Fibroblast of lung (primary cell): ENCODE results near the gene HOXA9. TPM values are rescaled to one million over a fixed set of nuclear protein-coding genes. Genes with fewer than 3 reads are reported as not detected.

Experiments
- DNase-seq, 2 donors: peaks; one replicate each; pipeline versions ENCODE4 v3.0.0 to v3.0.0-alpha.2; 2010; ENCODE audit warnings: low read depth in 2 of 2
- H2AFZ ChIP-seq: 2 replicates; pipeline ENCODE4 v1.5.1; 2012; ENCODE audit warnings: low read length, control low read depth, inconsistent platforms
- H3K27ac ChIP-seq: 2 replicates; pipeline ENCODE4 v1.5.1; 2011; ENCODE audit warnings: low read length, control low read depth; ENCODE audit not compliant: insufficient read depth
- H3K27me3 ChIP-seq: 2 replicates; pipeline ENCODE4 v1.5.1; 2011; ENCODE audit warnings: mild to moderate bottlenecking, low read length; ENCODE audit not compliant: control insufficient read depth, insufficient read depth
- H3K36me3 ChIP-seq: 2 replicates; pipeline ENCODE4 v1.5.1; 2011; ENCODE audit warnings: low read length; ENCODE audit not compliant: control insufficient read depth, insufficient read depth
- H3K4me1 ChIP-seq: 2 replicates; pipeline ENCODE4 v1.5.1; 2011; ENCODE audit warnings: low read length; ENCODE audit not compliant: control insufficient read depth, insufficient read depth; ENCODE audit errors: extremely low read depth
- H3K4me2 ChIP-seq: 2 replicates; pipeline ENCODE4 v1.5.1; 2011; ENCODE audit warnings: low read length, control low read depth; ENCODE audit not compliant: insufficient read depth; ENCODE audit errors: extremely low read depth
- H3K4me3 ChIP-seq, 4 experiments: fragments of 200-600 bp in 1 of 4; sonication (generic) in 1 of 4; replicated peaks in 1 of 4; 2 replicates each; pipeline ENCODE4 v1.5.1; 2011 to 2016; ENCODE audit warnings: low read length in 4 of 4, low read depth in 3 of 4, mild to moderate bottlenecking in 3 of 4, control low read depth in 2 of 4, inconsistent platforms in 1 of 4, mixed read lengths in 1 of 4; ENCODE audit not compliant: insufficient read depth in 1 of 4; ENCODE audit errors: control extremely low read depth in 1 of 4
- H3K79me2 ChIP-seq: 2 replicates; pipeline ENCODE4 v1.5.1; 2012; ENCODE audit warnings: mild to moderate bottlenecking, low read length, inconsistent platforms; ENCODE audit not compliant: control insufficient read depth, insufficient read depth
- H3K9ac ChIP-seq: 2 replicates; pipeline ENCODE4 v1.5.1; 2011; ENCODE audit warnings: mild to moderate bottlenecking, low read length, control low read depth; ENCODE audit not compliant: insufficient read depth
- H3K9me3 ChIP-seq: 2 replicates; pipeline ENCODE4 v1.5.1; 2012; ENCODE audit warnings: low read depth, low read length; ENCODE audit not compliant: control insufficient read depth, insufficient read depth
- H4K20me1 ChIP-seq: 2 replicates; pipeline ENCODE4 v1.5.1; 2011; ENCODE audit warnings: low read length; ENCODE audit not compliant: control insufficient read depth, insufficient read depth; ENCODE audit errors: extremely low read depth
- EZH2 ChIP-seq: IDR thresholded peaks from 2 replicates; pipeline ENCODE4 v1.5.1; 2012; ENCODE audit warnings: low read length, control low read depth, mild to moderate bottlenecking; ENCODE audit errors: missing control alignments
- polyA plus RNA-seq, 2 donors: library from polyadenylated mRNA; depleted of rRNA in 1 of 2; stranded (reverse) in 1 of 2; unstranded in 1 of 2; fragments of >200 nt; gene quantifications; 2 replicates each; pipeline ENCODE4 v1.2.1, GENCODE V29; 2011 to 2012; ENCODE audit warnings: missing spikeins in 1 of 2
- total RNA-seq: library from RNA; depleted of rRNA; stranded (reverse); fragments of >200 nt; gene quantifications from 2 replicates; pipeline ENCODE4 v1.2.1, GENCODE V29; 2014
- TF ChIP-seq, protein P1 (sequence below), 2 donors: IDR thresholded peaks in 1 of 2; conservative IDR thresholded peaks in 1 of 2; 1 replicate in 1 of 2; 2 replicates in 1 of 2; pipeline ENCODE4 v1.5.1; 2011 to 2012; ENCODE audit warnings: low read length in 2 of 2, control low read depth in 1 of 2, inconsistent platforms in 1 of 2, low read depth in 1 of 2, mild to moderate bottlenecking in 1 of 2

HOXA9 gene
- total and polyA plus RNA-seq, 2 donors (not counting 1 experiment from before 2014, with no cell fraction given), result 0.08 TPM; not detected in 1

- Histone ChIP-seq H3K79me2 (peaks cover 65% of the 10 kb centered on the region), H3K27ac (peak overlapping the region; percentile 88), H3K4me3 (peak overlapping the region; percentile 52 to 92 (median 68)), H3K4me2 (peak overlapping the region; percentile 98), H3K27me3 (no peaks in the 10 kb centered on the region), H2AFZ (no peak overlapping the region), H3K9me3 (no peaks in the 10 kb centered on the region), H3K9ac (no peak overlapping the region), H4K20me1 (no peaks in the 10 kb centered on the region), H3K36me3 (no peaks in the 10 kb centered on the region), H3K4me1 (peaks cover 27% of the 10 kb centered on the region)
- TF ChIP-seq, protein P1, sequence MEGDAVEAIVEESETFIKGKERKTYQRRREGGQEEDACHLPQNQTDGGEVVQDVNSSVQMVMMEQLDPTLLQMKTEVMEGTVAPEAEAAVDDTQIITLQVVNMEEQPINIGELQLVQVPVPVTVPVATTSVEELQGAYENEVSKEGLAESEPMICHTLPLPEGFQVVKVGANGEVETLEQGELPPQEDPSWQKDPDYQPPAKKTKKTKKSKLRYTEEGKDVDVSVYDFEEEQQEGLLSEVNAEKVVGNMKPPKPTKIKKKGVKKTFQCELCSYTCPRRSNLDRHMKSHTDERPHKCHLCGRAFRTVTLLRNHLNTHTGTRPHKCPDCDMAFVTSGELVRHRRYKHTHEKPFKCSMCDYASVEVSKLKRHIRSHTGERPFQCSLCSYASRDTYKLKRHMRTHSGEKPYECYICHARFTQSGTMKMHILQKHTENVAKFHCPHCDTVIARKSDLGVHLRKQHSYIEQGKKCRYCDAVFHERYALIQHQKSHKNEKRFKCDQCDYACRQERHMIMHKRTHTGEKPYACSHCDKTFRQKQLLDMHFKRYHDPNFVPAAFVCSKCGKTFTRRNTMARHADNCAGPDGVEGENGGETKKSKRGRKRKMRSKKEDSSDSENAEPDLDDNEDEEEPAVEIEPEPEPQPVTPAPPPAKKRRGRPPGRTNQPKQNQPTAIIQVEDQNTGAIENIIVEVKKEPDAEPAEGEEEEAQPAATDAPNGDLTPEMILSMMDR (conservative IDR thresholded peaks at IDR 0.05 in 1 of 2, IDR thresholded peaks at IDR 0.05 in 1 of 2; ENCODE audit: low read depth in 1 of 2, low read length in 2 of 2), result no peak
- TF ChIP-seq EZH2, result no peak
- DNase-seq, result no peak
Measured at GRCh38 chr7:27118580-27118979, 46.8 kb downstream of the HOXA9 start.

DNA sequence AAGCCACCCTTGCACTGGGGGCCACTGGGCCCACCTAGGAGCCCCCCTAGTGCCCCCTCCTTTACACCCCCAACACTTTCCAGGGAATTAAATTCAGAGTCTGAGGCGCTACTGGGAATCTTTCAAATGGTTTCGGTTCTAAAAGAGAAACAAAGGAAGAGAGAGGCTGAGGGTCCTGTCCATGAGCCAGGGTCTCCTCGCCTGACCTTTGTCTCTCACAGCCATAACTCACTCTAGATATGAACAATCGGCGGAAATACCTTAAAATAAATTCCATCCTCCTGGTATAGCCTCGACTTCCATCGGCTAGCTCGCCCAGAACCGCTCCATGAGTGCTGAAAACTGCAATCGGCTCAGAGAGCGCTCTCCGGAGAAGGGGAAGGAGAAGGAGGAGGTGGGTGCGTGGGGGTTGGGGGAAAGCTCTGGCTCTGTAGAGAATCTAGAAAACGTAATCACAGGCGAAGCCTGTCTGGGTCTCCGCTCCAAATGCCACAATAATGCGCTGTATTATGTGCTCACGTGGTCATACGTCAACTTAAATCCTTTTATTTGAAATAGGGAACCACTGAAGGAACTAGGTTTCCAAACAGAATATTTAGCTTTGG is 47.3 kb downstream of the HOXA9 start:
- Histone ChIP-seq H3K4me3 (peak overlapping the region; percentile 52 to 92 (median 68)), H3K79me2 (peaks cover 66% of the 10 kb centered on the region), H3K4me2 (peak overlapping the region; percentile 98), H3K9me3 (no peaks in the 10 kb centered on the region), H4K20me1 (no peaks in the 10 kb centered on the region), H3K36me3 (no peaks in the 10 kb centered on the region), H2AFZ (no peak overlapping the region), H3K9ac (peak overlapping the region; percentile 64), H3K4me1 (peaks cover 23% of the 10 kb centered on the region), H3K27ac (peak overlapping the region; percentile 88), H3K27me3 (no peaks in the 10 kb centered on the region)
- DNase-seq, result peak; percentile 89
- TF ChIP-seq, protein P1 (conservative IDR thresholded peaks at IDR 0.05 in 1 of 2, IDR thresholded peaks at IDR 0.05 in 1 of 2; ENCODE audit: low read depth in 1 of 2, low read length in 2 of 2), result no peak
- TF ChIP-seq EZH2, result no peak

GRCh38 chr7:27116962-27117886 is 48.1 kb downstream of the HOXA9 start:
- TF ChIP-seq, protein P1 (conservative IDR thresholded peaks at IDR 0.05 in 1 of 2, IDR thresholded peaks at IDR 0.05 in 1 of 2; ENCODE audit: low read depth in 1 of 2, low read length in 2 of 2), result no peak
- no peak for TF ChIP-seq EZH2
- H3K79me2 ChIP-seq, result peaks cover 70% of the 10 kb centered on the region
- no peaks in the 10 kb centered on the region for H4K20me1 ChIP-seq
- no peaks in the 10 kb centered on the region for H3K9me3 ChIP-seq
- H2AFZ ChIP-seq, result no peak overlapping the region
- H3K9ac ChIP-seq, result peak overlapping the region; percentile 77
- H3K27me3 ChIP-seq, result no peaks in the 10 kb centered on the region
- H3K36me3 ChIP-seq, result no peaks in the 10 kb centered on the region
- peak overlapping the region; percentile 52 to 92 (median 68) for H3K4me3 ChIP-seq
- peak overlapping the region; percentile 98 for H3K4me2 ChIP-seq
- peak in 1 of 2 donors; percentile 32 for DNase-seq
- H3K4me1 ChIP-seq, result peaks cover 23% of the 10 kb centered on the region
- H3K27ac ChIP-seq, result peak overlapping the region; percentile 88
